CD8-positive, alpha-beta memory T cell (primary cell): Measurements from ENCODE around the gene SRBD1. TPM values are rescaled to one million over a fixed set of nuclear protein-coding genes. Genes with fewer than 3 reads are reported as not detected.

ENCODE experiments used
- CTCF ChIA-PET: fragments of 350-600 bp; sonication (Branson Sonifier 250); formaldehyde crosslinking; loops from one replicate; lab custom pipeline; 2021; ENCODE audit warnings: antibody characterized with exemption; lab: Charles Lee
- POLR2A ChIA-PET: fragments of 350-600 bp; sonication (Branson Sonifier 250); formaldehyde crosslinking; loops from one replicate; lab custom pipeline; 2021; ENCODE audit warnings: antibody characterized with exemption; lab: Charles Lee
- DNase-seq, 5 donors: peaks; one replicate each; pipeline versions ENCODE4 v3.0.0 to v3.0.0-alpha.2; 2020 to 2022; ENCODE audit warnings: mixed read lengths in 1 of 5
- H3K27ac ChIP-seq: one replicate; pipeline ENCODE4 v1.7.0; 2013; ENCODE audit warnings: low read depth, mild to moderate bottlenecking, low read length, moderate library complexity
- H3K27me3 ChIP-seq: 2 replicates; pipeline ENCODE4 v1.7.0; 2013; ENCODE audit warnings: low read length, mild to moderate bottlenecking; ENCODE audit not compliant: insufficient read depth, poor library complexity, severe bottlenecking
- H3K36me3 ChIP-seq: 2 replicates; pipeline ENCODE4 v1.7.0; 2013; ENCODE audit warnings: mild to moderate bottlenecking, low read length, moderate library complexity; ENCODE audit not compliant: insufficient read depth
- H3K4me1 ChIP-seq: 2 replicates; pipeline ENCODE4 v1.7.0; 2013; ENCODE audit warnings: mild to moderate bottlenecking, low read length, moderate library complexity; ENCODE audit not compliant: insufficient read depth
- H3K4me3 ChIP-seq: 2 replicates; pipeline ENCODE4 v1.7.0; 2013; ENCODE audit warnings: mild to moderate bottlenecking, low read length
- H3K9me3 ChIP-seq: 2 replicates; pipeline ENCODE4 v1.7.0; 2013; ENCODE audit warnings: mild to moderate bottlenecking, low read length
- H3K27ac Mint-ChIP-seq, 8 donors: one replicate each; pipeline ENCODE4 v1.8.0; 2020 to 2021; ENCODE audit warnings: mixed read lengths in 8 of 8, mild to moderate bottlenecking in 6 of 8, inconsistent platforms in 3 of 8, moderate library complexity in 3 of 8
- H3K27me3 Mint-ChIP-seq, 2 donors: one replicate each; pipeline ENCODE4 v1.8.0; 2020 to 2021; ENCODE audit warnings: mixed read lengths in 2 of 2, mild to moderate bottlenecking in 1 of 2, moderate library complexity in 1 of 2
- H3K36me3 Mint-ChIP-seq, 3 donors: one replicate each; pipeline ENCODE4 v1.8.0; 2020 to 2021; ENCODE audit warnings: mixed read lengths in 3 of 3, inconsistent platforms in 1 of 3, mild to moderate bottlenecking in 1 of 3
- H3K4me1 Mint-ChIP-seq, 3 donors: one replicate each; pipeline ENCODE4 v1.8.0; 2020 to 2021; ENCODE audit warnings: mixed read lengths in 3 of 3, inconsistent platforms in 1 of 3, mild to moderate bottlenecking in 1 of 3
- H3K4me3 Mint-ChIP-seq, 7 donors: one replicate each; pipeline ENCODE4 v1.8.0; 2020 to 2021; ENCODE audit warnings: mixed read lengths in 7 of 7, mild to moderate bottlenecking in 6 of 7, moderate library complexity in 4 of 7, inconsistent platforms in 2 of 7
- H3K9me3 Mint-ChIP-seq, 5 donors: one replicate each; pipeline ENCODE4 v1.8.0; 2020 to 2022; ENCODE audit warnings: mixed read lengths in 5 of 5, mild to moderate bottlenecking in 3 of 5, moderate library complexity in 2 of 5, inconsistent platforms in 1 of 5
- polyA plus RNA-seq: library from polyadenylated mRNA; unstranded; fragments of 300-500 nt; fragmentation: Illumina TruSeq; gene quantifications from one replicate; pipeline ENCODE4 v1.2.3, GENCODE V29; 2021
- total RNA-seq, 2 experiments: library from RNA; stranded (reverse); gene quantifications; one replicate each; pipeline ENCODE4 v1.2.3, GENCODE V29; 2021

SRBD1 gene
- total and polyA plus RNA-seq, 3 experiments from 2014 or later: 12.7 to 18.9 (median 18.1) TPM

DNA sequence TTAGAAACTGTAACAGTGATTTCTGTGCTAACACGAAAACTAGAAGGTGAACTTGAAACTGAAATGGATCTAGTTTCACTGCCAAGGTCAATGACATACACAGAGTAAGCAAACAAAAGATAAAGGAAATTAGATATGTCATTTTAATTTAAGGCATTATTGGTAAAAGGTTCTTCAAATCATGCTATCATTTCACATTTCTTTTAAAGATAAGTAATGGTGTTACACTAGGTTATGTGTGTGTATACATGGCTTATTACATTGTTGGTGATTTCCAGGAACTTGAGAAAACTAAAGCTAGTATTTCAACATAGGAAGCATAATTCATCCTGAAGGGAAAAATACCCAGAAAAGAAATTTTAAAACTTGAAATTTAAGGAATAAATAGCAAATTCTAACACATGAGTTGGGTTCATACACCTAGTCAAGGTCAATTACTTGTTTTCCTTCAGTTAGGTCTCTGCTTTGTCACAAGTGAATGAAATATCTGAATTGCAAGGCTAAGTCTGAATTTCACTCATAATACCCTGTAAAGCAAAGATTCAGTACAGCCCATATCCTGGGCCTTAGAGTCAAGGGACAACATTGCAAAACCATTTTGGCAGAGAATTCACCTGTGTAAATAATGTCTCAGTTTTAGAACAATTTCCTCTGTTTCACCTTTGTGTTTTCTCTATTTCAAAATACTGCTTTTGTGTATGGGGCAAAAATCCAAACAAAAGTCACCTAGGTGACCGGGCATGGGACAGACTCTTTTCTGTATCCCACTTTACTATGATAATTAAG lies 141.6 kb downstream of the SRBD1 start:
- ChIA-PET POLR2A (no interaction called here), CTCF (no interaction called here)
- H3K36me3 Mint-ChIP-seq: peaks cover 11 to 13% (median 11%) of the 10 kb centered on the region in 3 donors
- Histone ChIP-seq H3K9me3 (no peaks in the 10 kb centered on the region), H3K36me3 (no peaks in the 10 kb centered on the region), H3K27ac (no peak overlapping the region), H3K27me3 (no peaks in the 10 kb centered on the region), H3K4me1 (no peaks in the 10 kb centered on the region), H3K4me3 (no peak overlapping the region)
- no peaks in the 10 kb centered on the region for H3K9me3 Mint-ChIP-seq
- DNase-seq: no peak
- no peak overlapping the region for H3K27ac Mint-ChIP-seq
- H3K27me3 Mint-ChIP-seq: no peaks in the 10 kb centered on the region
- H3K4me3 Mint-ChIP-seq: no peak overlapping the region
- H3K4me1 Mint-ChIP-seq: peaks cover 0 to 5% (median 0%) of the 10 kb centered on the region in 3 donors

DNA sequence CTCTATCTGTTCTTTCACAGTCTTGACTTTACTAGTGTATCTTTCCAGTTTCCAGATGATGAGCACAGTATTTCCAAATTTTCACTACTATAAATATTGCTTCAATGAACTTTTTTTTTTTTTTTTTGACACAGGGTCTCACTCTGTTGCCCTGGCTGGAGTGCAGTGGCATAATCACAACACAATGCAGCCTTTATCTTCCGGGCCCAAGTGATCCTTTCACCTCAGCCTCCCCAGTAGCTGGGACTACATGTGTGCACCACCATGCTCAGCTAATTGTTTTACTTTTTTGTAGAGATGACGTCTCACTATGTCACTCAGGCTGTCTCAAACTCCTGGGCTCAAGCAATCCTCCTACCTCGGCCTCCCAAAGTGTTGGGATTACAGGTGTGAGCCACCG lies 142.8 kb downstream of the SRBD1 start:
- Mint-ChIP-seq H3K9me3 (no peaks in the 10 kb centered on the region), H3K27ac (no peak overlapping the region), H3K4me1 (peaks cover 0 to 7% (median under 1%) of the 10 kb centered on the region in 3 donors), H3K4me3 (no peak overlapping the region), H3K36me3 (peaks cover 0 to 6% (median 4%) of the 10 kb centered on the region in 3 donors), H3K27me3 (no peaks in the 10 kb centered on the region)
- DNase-seq: no peak
- POLR2A ChIA-PET: no interaction called here
- Histone ChIP-seq H3K9me3 (no peaks in the 10 kb centered on the region), H3K36me3 (no peaks in the 10 kb centered on the region), H3K27ac (no peak overlapping the region), H3K27me3 (no peaks in the 10 kb centered on the region), H3K4me3 (no peak overlapping the region), H3K4me1 (no peaks in the 10 kb centered on the region)
- CTCF ChIA-PET: no interaction called here

DNA sequence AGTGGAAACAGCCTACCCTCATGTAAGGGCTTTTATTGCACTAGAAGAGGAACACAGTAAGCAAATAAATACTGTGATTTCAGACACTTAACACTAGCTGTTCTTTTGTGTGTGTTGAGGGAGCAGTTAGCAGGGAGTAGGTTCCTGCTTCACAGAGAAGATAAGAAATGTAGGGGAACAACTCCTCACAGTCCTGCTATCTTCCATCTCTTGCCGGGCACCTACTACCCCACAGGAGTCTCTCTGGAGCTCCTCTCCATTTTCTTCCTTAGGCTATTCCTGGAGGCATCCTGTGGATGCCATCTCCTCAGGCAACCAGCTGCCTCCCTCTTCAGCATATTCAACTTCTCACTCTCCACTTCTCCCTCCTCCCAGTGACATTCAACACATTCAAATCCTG lies 145.0 kb downstream of the SRBD1 start:
- Histone ChIP-seq H3K27me3 (no peaks in the 10 kb centered on the region), H3K9me3 (no peaks in the 10 kb centered on the region), H3K27ac (no peak overlapping the region), H3K4me3 (no peak overlapping the region), H3K36me3 (no peaks in the 10 kb centered on the region), H3K4me1 (no peaks in the 10 kb centered on the region)
- Mint-ChIP-seq H3K36me3 (peaks cover 5 to 14% (median 13%) of the 10 kb centered on the region in 3 donors), H3K27me3 (no peaks in the 10 kb centered on the region), H3K4me3 (no peak overlapping the region), H3K27ac (no peak overlapping the region), H3K9me3 (no peaks in the 10 kb centered on the region), H3K4me1 (peaks cover 3 to 24% (median 13%) of the 10 kb centered on the region in 3 donors)
- CTCF ChIA-PET: no interaction called here
- no peak for DNase-seq
- POLR2A ChIA-PET: no interaction called here

DNA sequence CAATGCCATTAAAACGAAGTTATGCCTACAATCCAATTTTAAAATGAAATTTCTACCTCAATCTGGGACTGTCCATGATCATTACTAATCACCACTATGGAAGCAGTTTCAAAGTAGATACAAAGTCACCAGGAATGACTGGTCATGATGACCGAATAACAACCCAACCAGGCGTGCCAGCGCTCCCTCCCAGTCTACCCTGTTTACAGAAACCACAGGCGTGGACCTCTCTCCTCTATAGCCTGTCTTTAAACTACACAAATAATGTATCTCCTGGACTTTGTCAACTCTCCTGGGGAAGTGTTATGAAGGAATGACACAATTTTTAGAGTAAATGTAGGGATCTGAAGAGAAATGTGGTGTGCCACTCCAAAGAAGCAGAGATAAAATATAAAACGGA lies 150.2 kb downstream of the SRBD1 start:
- Mint-ChIP-seq H3K4me3 (no peak overlapping the region), H3K4me1 (peaks cover 5 to 27% (median 13%) of the 10 kb centered on the region in 3 donors), H3K27me3 (no peaks in the 10 kb centered on the region), H3K36me3 (peaks cover 5 to 21% (median 17%) of the 10 kb centered on the region in 3 donors), H3K27ac (no peak overlapping the region), H3K9me3 (no peaks in the 10 kb centered on the region)
- H3K27me3 ChIP-seq: no peaks in the 10 kb centered on the region
- no peaks in the 10 kb centered on the region for H3K4me1 ChIP-seq
- H3K4me3 ChIP-seq: no peak overlapping the region
- POLR2A ChIA-PET: no interaction called here
- no peaks in the 10 kb centered on the region for H3K9me3 ChIP-seq
- CTCF ChIA-PET: no interaction called here
- no peaks in the 10 kb centered on the region for H3K36me3 ChIP-seq
- no peak overlapping the region for H3K27ac ChIP-seq
- DNase-seq: no peak

DNA sequence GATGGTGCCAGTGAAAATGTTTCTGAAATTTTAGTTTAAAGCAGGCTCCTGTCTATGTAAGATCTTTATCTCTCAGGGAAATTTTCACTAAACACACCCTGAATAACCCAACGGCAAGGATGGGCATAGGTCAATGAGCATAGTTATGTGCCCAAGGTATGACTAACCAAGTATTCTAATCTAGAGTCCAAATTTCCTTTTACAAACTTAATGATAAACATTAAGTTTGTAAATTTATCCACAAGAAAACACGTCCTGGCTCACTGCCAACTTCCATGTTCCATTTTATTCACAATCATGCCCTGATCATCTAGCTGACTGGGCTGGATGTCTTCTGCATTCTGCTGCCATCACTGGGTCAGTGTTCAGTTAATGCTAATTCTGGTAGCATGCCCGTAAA lies 151.2 kb downstream of the SRBD1 start:
- H3K4me1 Mint-ChIP-seq: peaks cover 5 to 27% (median 13%) of the 10 kb centered on the region in 3 donors
- DNase-seq: no peak

GRCh38 chr2:45458909-45459563 lies 152.0 kb downstream of the SRBD1 start:
- H3K4me1 Mint-ChIP-seq: peaks cover 5 to 27% (median 13%) of the 10 kb centered on the region in 3 donors
- peak overlapping the region in 1 of 8 donors; percentile 38 for H3K27ac Mint-ChIP-seq
- H3K27me3 Mint-ChIP-seq: no peaks in the 10 kb centered on the region
- Histone ChIP-seq H3K4me3 (no peak overlapping the region), H3K27ac (no peak overlapping the region), H3K9me3 (no peaks in the 10 kb centered on the region), H3K27me3 (no peaks in the 10 kb centered on the region), H3K4me1 (no peaks in the 10 kb centered on the region), H3K36me3 (no peaks in the 10 kb centered on the region)
- peaks cover 5 to 21% (median 16%) of the 10 kb centered on the region in 3 donors for H3K36me3 Mint-ChIP-seq
- DNase-seq: no peak
- POLR2A ChIA-PET: no interaction called here
- H3K4me3 Mint-ChIP-seq: no peak overlapping the region
- CTCF ChIA-PET: interaction anchor here (1.9 kb wide), 1 partner anchor 16 kb away, joined by 4 read pairs; no protein-coding TSS in a partner anchor
- H3K9me3 Mint-ChIP-seq: no peaks in the 10 kb centered on the region

More for the DNA sequence above, 151.2 kb downstream of the SRBD1 start:
- Mint-ChIP-seq H3K4me3 (no peak overlapping the region), H3K27me3 (no peaks in the 10 kb centered on the region), H3K36me3 (peaks cover 5 to 20% (median 16%) of the 10 kb centered on the region in 3 donors), H3K9me3 (no peaks in the 10 kb centered on the region), H3K27ac (no peak overlapping the region)
- Histone ChIP-seq H3K27ac (no peak overlapping the region), H3K4me1 (no peaks in the 10 kb centered on the region), H3K4me3 (no peak overlapping the region), H3K9me3 (no peaks in the 10 kb centered on the region), H3K36me3 (no peaks in the 10 kb centered on the region), H3K27me3 (no peaks in the 10 kb centered on the region)
- CTCF ChIA-PET: no interaction called here
- POLR2A ChIA-PET: no interaction called here

- H3K4me1 Mint-ChIP-seq: peaks cover 5 to 20% (median 7%) of the 10 kb centered on the region in 3 donors
Observed at GRCh38 chr2:45457211-45457945, 153.7 kb downstream of the SRBD1 start.

More at GRCh38 chr2:45457211-45457945, 153.7 kb downstream of the SRBD1 start:
- no peaks in the 10 kb centered on the region for H3K4me1 ChIP-seq
- H3K4me3 ChIP-seq: no peak overlapping the region
- no peak for DNase-seq
- H3K27ac ChIP-seq: no peak overlapping the region
- no peaks in the 10 kb centered on the region for H3K27me3 ChIP-seq
- POLR2A ChIA-PET: no interaction called here
- H3K36me3 Mint-ChIP-seq: peaks cover 5 to 18% (median 18%) of the 10 kb centered on the region in 3 donors
- H3K27me3 Mint-ChIP-seq: no peaks in the 10 kb centered on the region
- CTCF ChIA-PET: interaction anchor here (1.9 kb wide), 1 partner anchor 15 kb away, joined by 4 read pairs; no protein-coding TSS in a partner anchor
- no peak overlapping the region for H3K27ac Mint-ChIP-seq
- no peak overlapping the region for H3K4me3 Mint-ChIP-seq
- H3K9me3 Mint-ChIP-seq: no peaks in the 10 kb centered on the region
- H3K9me3 ChIP-seq: no peaks in the 10 kb centered on the region
- no peaks in the 10 kb centered on the region for H3K36me3 ChIP-seq
